KMS-11 (cell line): ENCODE results near the gene DPP4.

ENCODE experiments used
- H2AFZ ChIP-seq: fragments of 200-600 bp; sonication (generic); 2 replicates; pipeline ENCODE4 v1.6.1; 2016; ENCODE audit warnings: antibody characterized with exemption, mixed run types, low read depth
- H3K27ac ChIP-seq: fragments of 200-600 bp; sonication (generic); 2 replicates; pipeline ENCODE4 v1.6.1; 2016; ENCODE audit warnings: mild to moderate bottlenecking, mixed run types
- H3K27me3 ChIP-seq: fragments of 200-600 bp; sonication (generic); 2 replicates; pipeline ENCODE4 v1.6.1; 2017; ENCODE audit warnings: mild to moderate bottlenecking, low read depth, mixed run types, moderate library complexity; ENCODE audit not compliant: insufficient read depth
- H3K36me3 ChIP-seq: fragments of 200-600 bp; sonication (generic); 2 replicates; pipeline ENCODE4 v1.6.1; 2017; ENCODE audit warnings: mild to moderate bottlenecking, mixed run types; ENCODE audit not compliant: insufficient read depth
- H3K4me1 ChIP-seq: fragments of 200-600 bp; sonication (generic); 2 replicates; pipeline ENCODE4 v1.6.1; 2016; ENCODE audit warnings: mild to moderate bottlenecking, low read depth, mixed run types; ENCODE audit not compliant: poor library complexity, severe bottlenecking
- H3K4me2 ChIP-seq: fragments of 200-600 bp; sonication (generic); 2 replicates; pipeline ENCODE4 v1.7.0; 2016; ENCODE audit warnings: mild to moderate bottlenecking, mixed run types
- H3K4me3 ChIP-seq: fragments of 200-600 bp; sonication (generic); IDR thresholded peaks from 2 replicates; pipeline ENCODE4 v1.6.1; 2017; ENCODE audit warnings: low read depth, low read length, mixed read lengths; ENCODE audit not compliant: insufficient read depth
- H3K79me2 ChIP-seq: fragments of 200-600 bp; sonication (generic); 2 replicates; pipeline ENCODE4 v1.6.1; 2016; ENCODE audit warnings: low read depth, mixed run types; ENCODE audit not compliant: insufficient read depth
- H3K9ac ChIP-seq: fragments of 200-600 bp; sonication (generic); 2 replicates; pipeline ENCODE4 v1.6.1; 2016; ENCODE audit warnings: mild to moderate bottlenecking, mixed run types
- H4K20me1 ChIP-seq: fragments of 200-600 bp; sonication (generic); 2 replicates; pipeline ENCODE4 v1.6.1; 2016; ENCODE audit warnings: mild to moderate bottlenecking, mixed run types; ENCODE audit not compliant: insufficient read depth
- TF ChIP-seq, protein P1 (sequence below): fragments of 200-600 bp; sonication (generic); conservative IDR thresholded peaks from 2 replicates; pipeline ENCODE4 v1.6.1; 2017; ENCODE audit warnings: low read depth, mild to moderate bottlenecking, antibody characterized with exemption, low read length, moderate library complexity, mixed read lengths

The DPP4 gene

DNA sequence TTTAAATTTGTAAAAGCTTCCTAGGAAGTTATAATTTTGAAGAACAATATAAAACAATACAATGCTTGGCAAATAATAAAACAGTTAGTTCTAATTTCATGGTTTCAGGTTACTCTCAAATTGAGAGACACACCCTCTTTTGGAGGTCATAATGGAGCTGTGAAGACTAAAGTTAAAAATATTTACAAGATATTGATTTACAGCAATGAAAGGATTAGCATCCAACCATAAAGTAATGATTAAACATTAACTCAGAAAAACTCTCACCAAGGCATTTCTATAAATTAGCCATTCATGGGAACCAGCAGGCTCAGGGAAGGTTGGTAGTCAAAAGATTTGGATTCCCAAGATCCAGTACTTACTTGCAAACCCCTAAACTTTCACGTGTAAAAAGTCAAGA lies 6.4 kb downstream of the DPP4 start:
- Histone ChIP-seq H3K79me2 (no peaks in the 10 kb centered on the region), H3K36me3 (no peaks in the 10 kb centered on the region), H3K4me1 (no peaks in the 10 kb centered on the region), H3K9ac (no peak overlapping the region), H3K4me3 (no peak overlapping the region), H3K27ac (no peak overlapping the region), H3K4me2 (no peak overlapping the region), H2AFZ (no peak overlapping the region), H3K27me3 (no peaks in the 10 kb centered on the region), H4K20me1 (no peaks in the 10 kb centered on the region)
- TF ChIP-seq, protein P1, sequence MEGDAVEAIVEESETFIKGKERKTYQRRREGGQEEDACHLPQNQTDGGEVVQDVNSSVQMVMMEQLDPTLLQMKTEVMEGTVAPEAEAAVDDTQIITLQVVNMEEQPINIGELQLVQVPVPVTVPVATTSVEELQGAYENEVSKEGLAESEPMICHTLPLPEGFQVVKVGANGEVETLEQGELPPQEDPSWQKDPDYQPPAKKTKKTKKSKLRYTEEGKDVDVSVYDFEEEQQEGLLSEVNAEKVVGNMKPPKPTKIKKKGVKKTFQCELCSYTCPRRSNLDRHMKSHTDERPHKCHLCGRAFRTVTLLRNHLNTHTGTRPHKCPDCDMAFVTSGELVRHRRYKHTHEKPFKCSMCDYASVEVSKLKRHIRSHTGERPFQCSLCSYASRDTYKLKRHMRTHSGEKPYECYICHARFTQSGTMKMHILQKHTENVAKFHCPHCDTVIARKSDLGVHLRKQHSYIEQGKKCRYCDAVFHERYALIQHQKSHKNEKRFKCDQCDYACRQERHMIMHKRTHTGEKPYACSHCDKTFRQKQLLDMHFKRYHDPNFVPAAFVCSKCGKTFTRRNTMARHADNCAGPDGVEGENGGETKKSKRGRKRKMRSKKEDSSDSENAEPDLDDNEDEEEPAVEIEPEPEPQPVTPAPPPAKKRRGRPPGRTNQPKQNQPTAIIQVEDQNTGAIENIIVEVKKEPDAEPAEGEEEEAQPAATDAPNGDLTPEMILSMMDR = no peak

- TF ChIP-seq, protein P1 = no peak
These were observed 8.2 kb downstream of the DPP4 start for GRCh38 chr2:162065767-162066166.

GRCh38 chr2:162063899-162064298 lies 10.1 kb downstream of the DPP4 start:
- H3K4me2 ChIP-seq = no peak overlapping the region
- H3K27ac ChIP-seq = no peak overlapping the region
- no peaks in the 10 kb centered on the region for H3K27me3 ChIP-seq
- no peak overlapping the region for H2AFZ ChIP-seq
- H3K4me3 ChIP-seq = no peak overlapping the region
- H3K4me1 ChIP-seq = no peaks in the 10 kb centered on the region
- H3K36me3 ChIP-seq = no peaks in the 10 kb centered on the region
- no peaks in the 10 kb centered on the region for H3K79me2 ChIP-seq
- no peak overlapping the region for H3K9ac ChIP-seq
- TF ChIP-seq, protein P1 = no peak
- H4K20me1 ChIP-seq = no peaks in the 10 kb centered on the region

More at GRCh38 chr2:162065767-162066166, 8.2 kb downstream of the DPP4 start:
- H3K79me2 ChIP-seq = no peaks in the 10 kb centered on the region
- no peak overlapping the region for H3K27ac ChIP-seq
- no peaks in the 10 kb centered on the region for H3K27me3 ChIP-seq
- no peak overlapping the region for H3K4me3 ChIP-seq
- H3K4me1 ChIP-seq = no peaks in the 10 kb centered on the region
- H3K36me3 ChIP-seq = no peaks in the 10 kb centered on the region
- no peak overlapping the region for H3K4me2 ChIP-seq
- no peaks in the 10 kb centered on the region for H4K20me1 ChIP-seq
- no peak overlapping the region for H3K9ac ChIP-seq
- no peak overlapping the region for H2AFZ ChIP-seq

DNA sequence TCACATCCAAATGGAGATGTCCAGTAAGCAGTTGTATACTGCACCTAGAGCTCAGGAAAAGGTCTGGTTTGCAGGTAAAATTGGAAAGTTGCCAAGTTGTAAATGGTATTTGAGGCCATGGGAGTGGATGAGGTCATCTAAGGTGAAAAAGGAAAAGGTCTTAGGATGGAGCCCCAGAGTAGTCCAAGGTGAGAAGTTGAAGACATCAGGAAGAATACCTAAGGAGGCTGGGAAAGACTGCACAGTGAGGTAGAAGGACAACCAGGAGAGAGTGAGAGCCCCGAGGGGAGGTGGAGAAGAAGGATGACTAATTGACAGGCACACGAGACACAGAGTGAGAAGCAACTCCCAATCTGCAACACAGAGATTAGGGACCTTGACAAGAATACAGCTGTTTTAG lies 10.7 kb downstream of the DPP4 start:
- Histone ChIP-seq H3K4me3 (no peak overlapping the region), H3K9ac (no peak overlapping the region), H3K36me3 (no peaks in the 10 kb centered on the region), H3K4me2 (no peak overlapping the region), H2AFZ (no peak overlapping the region), H3K4me1 (no peaks in the 10 kb centered on the region), H4K20me1 (no peaks in the 10 kb centered on the region), H3K79me2 (no peaks in the 10 kb centered on the region), H3K27me3 (no peaks in the 10 kb centered on the region), H3K27ac (no peak overlapping the region)
- TF ChIP-seq, protein P1 = no peak
